Myocyte (in vitro differentiated cells): ENCODE data around the gene TEPSIN. TPM values are rescaled to one million over a fixed set of nuclear protein-coding genes. Genes with fewer than 3 reads are reported as not detected.
A peak's percentile ranks its signal among the peaks of the same experiment; 100 is the strongest.

Experiments used
- DNase-seq: peaks from one replicate; pipeline ENCODE4 v3.0.0-alpha.2; 2012; ENCODE audit warnings: low read depth
- total RNA-seq: library from RNA; depleted of rRNA; stranded (reverse); fragments of >200 nt; gene quantifications from 2 replicates; pipeline ENCODE4 v1.2.3, GENCODE V29; 2014

The TEPSIN gene
- total RNA-seq, 1 donor from 2014 or later: 23.8 TPM

DNA sequence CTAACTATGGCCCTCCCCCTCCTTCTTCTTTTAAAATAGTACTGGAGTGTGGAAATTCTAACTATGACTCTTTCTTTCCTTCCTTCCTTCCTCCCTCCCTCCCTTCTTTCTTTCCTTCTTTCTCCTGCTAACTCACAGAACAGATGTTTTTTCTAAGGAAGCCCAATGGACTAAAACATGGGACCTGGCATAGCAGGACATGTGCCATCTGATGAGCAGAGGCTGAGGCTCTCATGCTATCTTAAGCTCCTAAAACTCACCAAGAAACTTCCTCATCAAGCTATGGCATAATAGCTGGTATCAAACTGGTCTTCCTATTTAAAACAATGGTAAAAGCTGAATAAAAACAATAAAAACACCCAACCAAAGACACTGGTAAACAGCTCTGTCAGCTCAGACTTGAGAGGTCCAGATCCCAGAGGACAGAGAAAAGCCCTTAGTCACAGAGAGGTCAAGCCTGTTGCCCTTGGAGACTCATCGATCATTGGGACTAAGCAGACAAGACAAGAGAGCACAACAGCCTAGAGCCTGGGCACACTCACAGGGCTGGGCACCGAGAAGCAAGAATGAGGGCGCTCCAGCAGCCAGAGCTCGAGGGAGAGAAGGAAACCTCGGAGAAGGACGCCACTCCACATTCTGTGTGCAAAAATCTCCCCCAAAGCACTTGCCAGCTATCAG is 28.7 kb upstream of the TEPSIN start:
- DNase-seq: no peak

DNA sequence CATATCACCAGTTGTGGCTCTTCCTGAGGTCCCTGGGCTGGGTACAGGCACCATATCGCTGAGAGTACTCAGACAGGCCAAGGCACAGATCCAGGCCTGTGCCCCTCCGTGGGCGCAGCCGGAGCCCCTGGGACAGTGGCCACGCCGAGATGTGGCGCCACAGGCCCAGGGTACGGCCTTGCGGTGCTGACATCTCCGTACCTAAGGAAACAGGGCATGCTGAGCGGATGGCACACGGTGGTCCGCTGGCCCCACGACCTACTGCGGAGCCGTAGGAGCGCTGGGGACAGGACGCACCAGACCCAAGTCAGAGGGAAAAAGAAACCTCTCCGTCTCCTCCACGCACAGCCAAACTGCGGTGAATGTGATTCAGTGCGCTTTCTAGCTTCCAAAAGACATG is 26.7 kb upstream of the TEPSIN start:
- no peak for DNase-seq

DNA sequence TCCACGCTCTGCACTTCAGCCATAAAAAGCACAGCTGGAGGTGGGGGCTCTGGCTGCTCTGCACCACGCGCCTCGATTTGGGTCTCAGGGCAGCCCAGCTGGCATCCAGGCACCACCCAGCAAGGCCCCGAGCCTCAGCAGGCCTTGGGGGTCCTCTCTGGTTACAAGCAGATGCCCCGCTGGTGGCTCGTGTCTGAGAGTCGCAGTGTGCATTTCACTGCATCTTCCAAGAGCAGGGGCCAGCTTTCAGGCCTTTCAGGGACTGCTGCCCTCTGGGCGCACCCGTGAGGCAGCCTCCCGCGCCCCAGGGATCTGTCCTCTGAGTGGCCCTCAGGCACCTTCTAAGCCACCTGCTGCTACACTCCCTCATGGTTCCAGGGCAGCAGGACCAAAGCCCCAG is 25.8 kb upstream of the TEPSIN start:
- DNase-seq: no peak

DNA sequence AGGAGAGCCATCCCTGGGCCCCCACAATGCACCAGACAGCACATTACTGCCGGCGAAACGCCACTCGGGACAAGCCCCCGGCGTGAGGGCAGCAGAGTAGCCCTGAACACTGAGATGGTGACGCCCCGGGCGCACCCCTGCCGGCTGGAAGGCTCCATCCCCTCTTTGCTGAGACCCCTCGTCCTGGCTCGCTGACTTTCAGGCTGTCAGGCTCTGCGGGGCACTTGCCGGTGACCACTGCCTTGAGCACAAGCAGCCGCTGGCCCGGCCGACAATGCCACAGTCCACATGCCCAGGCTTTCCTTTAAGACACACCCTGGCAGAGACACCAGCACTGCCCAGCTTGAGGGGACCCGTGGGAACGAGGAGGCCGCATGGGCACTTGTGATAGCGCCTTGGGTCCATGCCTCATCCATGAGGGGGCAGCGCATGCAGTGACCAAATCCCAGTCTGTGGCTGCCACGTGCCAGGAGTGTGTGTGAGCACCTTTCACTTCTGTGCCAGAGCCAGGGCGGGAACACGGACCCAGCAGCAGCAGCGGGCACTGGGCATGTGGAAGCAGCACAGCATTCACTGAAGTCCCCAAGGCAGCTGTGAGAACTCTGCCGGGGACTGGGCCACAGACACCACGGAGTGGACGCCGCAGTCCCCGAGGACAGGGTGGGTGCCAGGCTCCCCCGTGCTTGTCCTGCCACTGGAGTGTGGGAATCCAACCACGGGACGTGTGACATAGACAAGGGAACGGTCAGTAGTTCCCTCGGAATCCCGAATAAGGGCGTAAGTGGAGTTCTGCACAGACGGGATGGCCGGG is 24.7 kb upstream of the TEPSIN start:
- no peak for DNase-seq

DNA sequence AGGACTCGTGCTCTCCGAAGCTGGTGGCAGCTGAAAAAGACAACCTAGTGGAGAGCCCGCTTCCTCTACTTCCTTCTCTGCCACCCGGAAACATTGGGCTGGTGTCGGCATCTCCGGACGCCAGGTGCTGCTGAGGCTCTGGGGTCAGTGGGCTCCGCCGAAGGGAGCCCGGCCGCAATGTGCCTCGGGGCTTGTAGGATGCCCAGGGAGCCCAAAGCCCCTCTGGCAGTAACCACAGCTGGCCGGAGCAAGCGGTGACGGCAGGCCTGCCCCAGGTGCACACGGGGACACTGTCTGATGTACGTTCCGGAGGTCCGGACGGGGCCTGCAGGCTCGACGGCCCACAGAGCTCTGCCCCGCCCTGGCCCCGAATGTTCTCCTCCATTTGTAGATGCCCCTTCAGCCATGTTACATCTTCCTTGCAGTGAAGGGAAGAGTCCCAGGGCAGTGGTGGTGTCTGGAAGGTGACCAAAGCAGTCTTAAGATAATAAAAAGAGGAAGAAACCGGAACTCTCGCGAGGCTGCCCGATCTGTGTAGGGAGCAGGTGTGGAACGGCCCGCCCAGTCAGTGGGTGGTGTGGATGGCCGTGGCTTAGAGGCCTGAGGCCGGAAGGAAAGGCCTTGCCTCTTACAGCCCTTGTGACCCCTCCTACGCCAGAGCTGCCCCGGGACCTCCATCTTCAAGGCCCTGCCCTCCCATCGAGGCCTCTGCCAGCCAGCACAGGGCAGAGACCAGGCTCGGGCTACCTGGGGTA is 22.9 kb upstream of the TEPSIN start:
- DNase-seq: no peak

DNA sequence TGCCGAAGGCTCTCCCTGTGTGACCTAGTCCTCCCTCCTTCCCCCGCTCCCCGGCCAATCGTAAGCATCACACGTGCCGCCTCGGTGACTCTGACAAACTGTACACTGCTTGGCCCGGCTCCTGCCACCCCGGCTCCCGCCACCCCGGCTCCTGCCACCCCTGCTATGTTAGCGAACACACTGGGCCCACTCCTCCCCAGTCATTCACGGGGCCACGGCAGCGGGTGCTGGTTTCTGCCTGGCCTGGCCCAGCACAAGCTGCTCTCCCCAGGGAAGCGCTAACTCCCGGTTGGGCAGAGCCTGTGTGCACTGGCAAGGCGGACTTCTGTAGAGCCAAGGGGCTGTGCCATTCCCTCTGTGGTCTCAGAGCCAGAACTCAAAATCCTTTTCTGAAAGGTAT is 22.2 kb upstream of the TEPSIN start:
- no peak for DNase-seq

DNA sequence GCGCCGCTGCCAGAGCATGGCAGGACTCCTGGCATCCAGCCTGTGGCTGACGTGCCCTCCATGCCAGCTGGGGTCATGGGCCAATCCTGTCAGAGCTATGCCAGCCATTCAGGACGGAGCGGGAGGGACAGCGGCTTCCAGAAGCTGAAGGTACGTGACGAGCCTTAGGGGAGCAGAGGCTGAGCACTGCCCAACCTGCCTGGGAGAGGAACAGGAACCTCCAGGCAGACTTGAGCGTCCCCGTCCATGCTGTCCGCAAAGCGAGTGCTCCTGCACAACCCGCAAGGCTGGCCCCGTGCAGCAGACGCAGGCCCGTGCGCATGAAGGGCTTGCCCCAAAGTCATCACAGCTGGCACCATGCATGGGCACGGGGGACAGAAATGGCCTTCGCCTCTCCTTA is 21.8 kb upstream of the TEPSIN start:
- no peak for DNase-seq

DNA sequence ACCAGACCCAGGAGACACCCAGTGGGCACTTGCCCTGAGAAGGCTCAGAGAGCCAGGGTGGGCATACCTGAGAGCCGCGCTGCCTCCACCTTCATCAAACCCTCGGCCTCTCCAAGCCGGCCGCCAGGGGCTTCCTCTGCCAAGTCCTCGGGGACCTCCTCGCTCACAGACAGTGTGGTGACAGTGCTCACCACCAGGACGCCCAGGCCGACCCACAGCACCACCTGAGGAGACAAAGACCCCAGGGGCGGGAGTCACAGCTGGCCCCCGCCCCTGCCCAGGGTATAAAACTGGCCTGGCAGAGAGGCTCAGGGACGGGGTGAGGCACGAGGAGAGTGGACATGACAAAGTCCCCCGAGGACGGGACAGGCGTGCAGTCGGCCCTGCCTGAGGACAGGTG is 21.3 kb upstream of the TEPSIN start:
- no peak for DNase-seq

DNA sequence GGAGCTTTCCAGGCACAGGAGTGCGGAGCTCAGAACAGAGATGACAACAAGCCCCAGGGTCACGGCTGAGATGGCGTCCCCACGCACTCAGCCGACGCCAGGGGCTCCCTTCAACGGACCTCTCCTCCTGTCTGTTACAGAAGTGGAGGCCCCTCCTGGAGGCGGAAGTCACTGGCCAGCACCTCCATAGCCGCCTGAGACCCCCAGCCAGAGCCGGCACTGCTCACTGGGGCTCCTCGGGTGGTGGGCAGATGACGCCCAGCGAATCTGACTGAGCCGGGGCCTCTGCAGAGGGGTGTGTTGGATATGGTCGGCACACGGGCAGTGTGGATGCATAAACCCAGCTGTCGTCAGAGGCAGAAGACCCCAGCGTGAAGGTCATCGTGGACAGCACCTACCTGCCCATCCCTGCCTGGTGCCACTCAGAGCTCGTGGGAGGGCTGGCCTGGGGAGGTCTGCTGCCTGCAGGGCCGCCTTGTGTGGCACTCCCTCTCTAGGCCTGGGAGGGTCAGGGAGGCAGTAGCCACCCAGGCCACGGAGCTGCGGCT is 20.3 kb upstream of the TEPSIN start:
- no peak for DNase-seq

DNA sequence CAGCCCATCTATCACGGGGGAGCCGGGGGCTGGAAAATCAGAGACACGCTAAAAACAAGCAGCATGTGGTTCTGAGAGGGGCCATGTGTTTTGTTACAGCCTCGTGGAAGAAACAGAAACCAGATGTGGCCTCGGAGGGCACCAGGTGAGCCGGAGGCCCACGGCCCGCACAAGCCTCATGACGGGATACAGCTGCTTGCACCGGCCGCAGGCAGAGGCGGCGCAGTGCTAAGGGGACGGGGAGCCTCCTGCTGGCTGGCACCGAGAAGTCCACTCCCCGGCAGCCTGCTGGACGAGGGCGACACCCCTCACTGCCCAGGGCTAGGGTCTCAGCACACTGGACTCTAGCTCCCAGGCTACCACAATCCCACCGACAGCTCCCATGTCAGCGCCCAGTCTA is 19.4 kb upstream of the TEPSIN start:
- no peak for DNase-seq

DNA sequence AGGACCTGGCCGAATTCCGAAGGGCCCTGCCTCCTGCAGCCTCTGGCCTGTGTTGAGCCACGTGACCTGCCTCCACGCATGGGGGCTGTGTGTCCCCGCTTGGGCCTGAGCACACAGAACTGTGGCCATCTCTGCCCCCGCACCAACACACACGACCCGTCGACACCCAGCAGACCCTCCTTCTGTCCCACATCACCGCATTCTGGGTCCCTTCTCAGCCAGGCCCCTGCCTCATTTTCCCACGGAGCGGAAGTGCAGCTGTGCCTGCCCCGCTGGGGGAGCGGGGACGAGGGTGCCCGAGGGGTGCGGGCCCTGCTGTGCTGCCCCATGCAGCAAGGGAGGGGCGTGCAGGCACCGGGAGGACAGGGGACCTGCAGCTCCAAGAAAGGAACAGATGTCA is 18.7 kb upstream of the TEPSIN start:
- DNase-seq: no peak

DNA sequence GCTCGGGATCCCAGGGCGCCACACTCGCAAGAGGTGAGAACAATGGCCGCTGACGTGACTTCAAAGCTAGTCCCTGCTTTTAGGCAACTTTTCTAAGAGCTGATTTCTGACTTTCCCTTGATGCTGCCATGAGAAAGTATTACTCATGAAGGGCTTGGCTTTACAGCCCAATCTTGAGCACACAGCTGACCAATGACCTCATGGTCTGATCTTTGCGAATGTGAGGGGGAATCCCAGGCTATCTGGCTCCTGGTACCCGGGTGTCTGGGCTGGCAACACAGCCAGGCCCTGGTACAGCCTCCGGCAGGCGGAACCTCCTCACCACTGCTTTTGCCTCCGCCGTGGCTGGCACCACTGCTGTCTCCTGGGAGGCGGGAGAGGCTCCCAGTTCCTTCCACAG is 17.8 kb upstream of the TEPSIN start:
- DNase-seq: peak; percentile 79

DNA sequence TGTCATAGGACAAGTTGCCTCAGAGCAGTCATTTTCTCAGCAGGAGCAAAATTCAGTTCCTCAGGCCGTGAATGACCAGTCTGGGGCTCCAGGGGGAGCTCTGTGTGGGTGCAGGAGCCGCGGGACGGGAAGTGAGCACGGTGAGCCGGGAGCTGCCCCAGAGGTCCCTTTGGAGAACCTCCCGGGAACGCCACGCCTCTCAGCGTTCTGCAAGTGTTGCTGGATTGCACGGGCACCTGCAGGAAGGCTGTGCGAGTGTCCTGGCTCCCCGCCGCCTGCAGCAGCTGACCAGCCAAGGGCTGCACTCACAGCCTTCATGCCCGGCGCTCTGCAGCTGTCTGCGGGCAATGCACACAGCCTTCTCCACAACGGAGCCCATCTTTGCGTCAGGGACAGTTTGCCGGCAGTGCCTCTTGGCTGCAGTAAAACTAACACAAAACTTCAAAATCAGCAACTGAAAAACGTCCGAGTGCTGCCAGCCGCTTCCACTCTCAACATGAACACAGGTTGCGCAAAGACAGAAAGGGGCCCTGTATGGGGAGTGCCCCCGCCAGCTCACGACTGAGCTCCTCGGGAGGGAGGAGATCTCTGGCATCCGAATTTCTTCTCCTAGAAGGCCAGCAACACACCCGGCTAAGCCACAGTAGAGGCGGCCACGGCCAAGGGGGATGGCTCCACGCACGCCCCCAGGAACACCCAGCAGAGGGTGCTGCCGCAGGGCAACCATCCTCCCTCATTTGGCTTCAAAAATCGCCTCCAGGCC is 16.3 kb upstream of the TEPSIN start:
- peak; percentile 83 for DNase-seq

DNA sequence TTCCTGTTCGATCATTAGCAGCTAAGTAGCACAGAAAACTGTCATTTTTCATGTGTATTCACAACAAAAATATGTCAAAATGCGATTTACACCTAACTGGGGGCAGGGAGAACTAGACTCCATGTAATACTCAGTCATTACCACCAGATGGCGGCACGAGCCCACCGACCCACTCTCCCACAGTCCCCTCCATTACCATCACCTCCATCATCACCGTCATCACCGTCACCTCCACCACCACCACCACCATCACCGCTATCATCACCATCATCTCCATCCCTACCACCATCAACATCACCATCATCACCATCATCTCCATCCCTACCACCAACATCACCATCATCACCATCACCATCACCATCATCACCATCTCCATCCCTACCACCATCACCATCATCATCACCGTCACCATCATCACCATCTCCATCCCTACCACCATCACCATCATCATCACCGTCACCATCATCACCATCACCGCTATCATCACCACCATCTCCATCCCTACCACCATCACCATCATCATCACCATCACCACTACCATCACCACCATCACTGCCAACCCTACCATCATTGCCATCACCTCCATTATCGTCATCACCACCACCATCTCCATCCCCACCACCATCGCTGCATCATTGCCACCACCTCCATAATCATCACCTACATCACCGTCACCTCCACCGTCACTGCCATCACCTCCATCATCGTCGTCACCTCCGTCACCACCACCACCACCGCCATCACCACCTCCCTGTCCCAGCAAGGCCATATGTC is 14.7 kb upstream of the TEPSIN start:
- DNase-seq: peak; percentile 40

DNA sequence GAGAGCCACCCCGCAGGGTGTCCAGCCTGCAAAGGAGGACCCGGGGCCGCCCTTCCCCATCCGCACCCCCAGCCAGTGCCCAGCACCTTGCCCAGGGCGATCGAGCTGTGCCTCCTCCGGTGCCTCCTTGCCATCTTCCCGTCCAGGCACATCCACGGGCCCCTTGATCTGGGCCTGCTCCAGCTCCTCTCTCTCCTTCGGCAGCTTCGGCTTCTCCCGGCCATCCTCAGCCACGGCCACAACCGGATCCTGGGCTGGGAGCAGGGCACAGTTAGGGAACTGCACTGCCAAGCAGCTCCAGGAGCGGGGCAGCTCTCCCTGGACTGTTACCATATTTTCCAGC is 14.1 kb upstream of the TEPSIN start:
- no peak for DNase-seq

DNA sequence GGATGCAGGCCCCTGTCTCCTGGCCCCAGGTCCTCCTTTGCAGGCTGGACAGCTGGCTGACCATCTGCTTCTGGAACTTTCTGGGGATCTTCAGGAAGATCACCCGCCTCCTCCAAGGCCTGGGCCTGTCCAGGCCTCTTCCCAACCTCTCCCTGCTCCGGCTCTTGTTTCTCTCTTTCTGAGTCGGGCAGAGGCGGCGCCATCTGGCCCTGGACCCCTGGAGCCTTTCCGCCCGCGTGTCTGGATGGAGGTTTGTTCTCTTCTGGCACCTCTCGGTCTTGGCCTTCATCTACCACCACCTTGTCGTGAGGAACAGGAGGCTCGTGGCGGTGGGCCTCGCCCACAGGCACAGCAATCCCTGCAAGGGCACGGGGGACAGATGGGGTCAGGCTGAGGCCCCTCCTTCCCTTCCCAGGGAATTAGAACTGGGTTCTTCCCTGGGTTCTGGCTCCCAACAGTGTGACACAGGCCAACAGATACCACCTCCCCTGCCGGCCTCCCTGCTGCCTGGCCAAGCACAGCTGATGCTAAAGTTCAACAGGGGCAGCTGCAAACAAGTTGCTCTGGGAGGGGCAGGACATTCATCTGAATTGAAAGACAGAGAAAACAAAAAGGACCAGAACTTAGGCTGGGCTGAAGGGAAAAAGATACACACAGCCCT is 13.6 kb upstream of the TEPSIN start:
- DNase-seq: peak; percentile 71

DNA sequence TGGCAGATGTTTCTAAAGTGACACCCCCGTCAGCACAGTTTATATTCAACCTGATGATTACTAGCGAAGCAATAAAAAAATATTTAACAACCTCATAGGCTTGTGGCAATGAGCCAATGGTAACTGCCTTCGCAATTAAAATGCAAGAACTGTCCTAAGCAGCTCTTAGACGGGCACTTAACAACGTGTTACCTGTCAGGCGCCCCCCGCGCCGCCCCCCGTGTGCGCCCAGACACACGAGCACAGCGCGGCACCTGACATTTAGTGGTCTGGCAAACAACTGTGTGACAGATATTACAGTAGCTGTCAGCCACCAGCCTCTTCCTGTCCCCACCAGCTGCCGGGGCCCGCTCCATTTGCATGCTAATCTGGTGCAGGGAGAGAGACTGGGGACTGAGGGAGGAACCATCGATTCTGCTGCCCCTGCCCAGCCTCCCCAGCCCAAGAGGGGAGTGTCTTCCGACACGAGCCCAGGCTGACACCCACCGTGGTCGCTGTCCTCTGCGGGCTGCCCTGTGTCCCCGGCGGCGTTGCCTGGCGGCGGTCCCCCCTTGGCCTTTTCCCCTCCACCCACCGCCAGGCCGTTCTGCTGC is 12.9 kb upstream of the TEPSIN start:
- DNase-seq: peak; percentile 56

DNA sequence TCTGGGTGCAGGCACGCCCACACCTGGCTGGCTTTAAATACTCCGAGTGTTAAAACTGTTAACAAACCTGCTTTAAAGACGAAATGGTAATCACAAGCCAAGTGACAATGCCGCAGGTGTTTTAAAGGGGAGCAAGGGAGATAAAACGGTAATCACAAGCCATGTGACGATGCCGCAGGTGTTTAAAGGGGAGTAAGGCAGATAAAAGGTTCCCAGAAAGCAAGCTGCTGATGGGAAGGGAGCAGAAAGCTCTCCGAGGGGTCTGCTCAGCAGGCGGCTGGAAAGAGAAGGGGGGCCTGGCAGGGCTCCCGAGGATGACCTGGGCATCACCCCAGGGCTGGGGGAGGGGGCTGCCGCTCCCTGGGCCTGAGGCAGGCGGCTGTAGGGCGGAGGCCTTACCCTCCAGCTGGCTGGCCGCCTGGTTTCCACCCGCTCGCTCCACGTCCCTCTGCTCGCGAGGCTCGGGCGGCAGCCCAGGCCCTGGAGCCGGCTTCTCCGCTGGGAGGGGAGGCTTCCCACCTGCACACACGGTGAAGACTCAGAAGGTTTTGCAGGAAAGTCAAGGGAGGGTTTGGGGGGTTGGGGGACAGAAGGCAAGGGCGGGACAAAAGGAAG is 12.3 kb upstream of the TEPSIN start:
- no peak for DNase-seq
